Lower lobe of right lung (tissue), 2 donors: ENCODE measurements around the gene IMP4. TPM values are rescaled to one million over a fixed set of nuclear protein-coding genes. Genes with fewer than 3 reads are reported as not detected.

Experiments
- ATAC-seq, 2 donors: fragments of 200-7000 bp; cut with Tn5 transposase; one replicate each; pipeline ENCODE4 v1.9.1; 2020 to 2022; ENCODE audit warnings: mild to moderate bottlenecking in 2 of 2, moderate library complexity in 2 of 2
- DNase-seq: peaks from one replicate; pipeline ENCODE4 v3.0.0-alpha.2; 2020
- H3K27ac ChIP-seq: fragments of 200-600 bp; one replicate; pipeline ENCODE4 v1.8.0; 2022
- H3K27me3 ChIP-seq: fragments of 200-600 bp; one replicate; pipeline ENCODE4 v1.8.0; 2022; ENCODE audit warnings: low read depth
- H3K36me3 ChIP-seq: fragments of 200-600 bp; one replicate; pipeline ENCODE4 v1.8.0; 2022; ENCODE audit warnings: mild to moderate bottlenecking
- H3K4me1 ChIP-seq: fragments of 200-600 bp; one replicate; pipeline ENCODE4 v1.8.0; 2022
- H3K4me3 ChIP-seq: fragments of 200-600 bp; one replicate; pipeline ENCODE4 v1.8.0; 2022; ENCODE audit warnings: mild to moderate bottlenecking
- H3K9me3 ChIP-seq: fragments of 200-600 bp; one replicate; pipeline ENCODE4 v1.8.0; 2022
- intact Hi-C: fragments of 100-400 bp; cut with DNase I; formaldehyde crosslinking; loops from one replicate; pipeline ENCODE4 v1.11.0; 2022
- total RNA-seq: library from RNA; stranded (reverse); fragmentation: NEBNext Ultra II Directional; extraction: Animal tissue kit (Norgen Biotek cat#: 25700); gene quantifications from one replicate; pipeline ENCODE4 v1.2.1, GENCODE V29; 2021
- TF ChIP-seq, protein P1 (sequence below): fragments of 200-600 bp; IDR thresholded peaks from one replicate; pipeline ENCODE4 v1.8.0; 2022; ENCODE audit warnings: antibody characterized with exemption, mild to moderate bottlenecking
- donor health status: DM: no; HTN: yes; CAD: no; lungs with severe emphysema.

IMP4 gene
- total RNA-seq, 1 donor from 2014 or later: 55.9 TPM

DNA sequence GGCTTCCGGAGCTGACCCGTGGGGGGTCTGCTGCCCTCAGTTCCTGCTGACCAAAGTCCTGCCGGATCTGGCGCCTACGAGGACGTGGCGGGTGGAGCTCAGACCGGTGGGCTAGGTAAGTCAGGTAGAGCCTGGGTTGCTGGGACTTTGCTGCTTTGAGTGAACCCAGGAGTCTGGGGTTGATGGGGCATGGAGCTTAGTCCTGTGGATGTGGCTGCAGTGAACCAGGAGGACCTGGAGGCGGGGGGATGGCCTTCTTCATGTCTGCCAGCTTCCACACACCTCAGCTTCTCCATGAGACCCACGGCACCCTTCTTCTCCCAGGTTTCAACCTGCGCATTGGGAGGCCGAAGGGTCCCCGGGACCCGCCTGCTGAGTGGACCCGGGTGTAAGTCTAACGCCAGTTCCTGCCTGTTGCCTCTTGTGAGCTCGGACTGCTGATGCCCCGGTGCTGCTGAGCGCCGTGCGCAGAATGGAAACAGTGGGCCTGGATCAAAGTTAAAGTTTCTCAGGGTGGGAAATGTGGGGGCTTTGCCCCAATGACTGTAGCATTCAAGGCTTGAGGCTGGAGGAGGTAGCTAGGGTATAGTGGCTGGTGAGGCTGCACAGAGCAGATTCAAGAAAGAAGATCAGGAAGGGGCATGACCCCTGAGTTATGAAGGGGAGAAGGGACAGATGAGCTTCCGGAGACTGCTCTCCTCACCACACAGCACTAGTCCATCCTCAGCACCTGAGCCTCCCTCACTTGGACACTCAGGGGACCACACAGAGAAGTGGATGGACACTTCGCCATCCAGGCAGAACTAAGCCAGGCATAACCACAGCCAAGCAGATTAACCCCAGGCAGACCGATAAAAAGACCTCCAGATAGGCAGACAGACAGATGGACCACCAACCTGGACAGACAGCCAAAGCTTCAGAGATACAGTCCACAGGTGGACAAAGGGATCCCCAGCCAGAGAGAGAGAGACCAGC is 30.4 kb downstream of the IMP4 start:
- no peaks in the 10 kb centered on the region for H3K9me3 ChIP-seq
- H3K4me3 ChIP-seq: peak overlapping the region; percentile 72
- intact Hi-C loops: no loop called here
- DNase-seq: no peak
- TF ChIP-seq, protein P1, sequence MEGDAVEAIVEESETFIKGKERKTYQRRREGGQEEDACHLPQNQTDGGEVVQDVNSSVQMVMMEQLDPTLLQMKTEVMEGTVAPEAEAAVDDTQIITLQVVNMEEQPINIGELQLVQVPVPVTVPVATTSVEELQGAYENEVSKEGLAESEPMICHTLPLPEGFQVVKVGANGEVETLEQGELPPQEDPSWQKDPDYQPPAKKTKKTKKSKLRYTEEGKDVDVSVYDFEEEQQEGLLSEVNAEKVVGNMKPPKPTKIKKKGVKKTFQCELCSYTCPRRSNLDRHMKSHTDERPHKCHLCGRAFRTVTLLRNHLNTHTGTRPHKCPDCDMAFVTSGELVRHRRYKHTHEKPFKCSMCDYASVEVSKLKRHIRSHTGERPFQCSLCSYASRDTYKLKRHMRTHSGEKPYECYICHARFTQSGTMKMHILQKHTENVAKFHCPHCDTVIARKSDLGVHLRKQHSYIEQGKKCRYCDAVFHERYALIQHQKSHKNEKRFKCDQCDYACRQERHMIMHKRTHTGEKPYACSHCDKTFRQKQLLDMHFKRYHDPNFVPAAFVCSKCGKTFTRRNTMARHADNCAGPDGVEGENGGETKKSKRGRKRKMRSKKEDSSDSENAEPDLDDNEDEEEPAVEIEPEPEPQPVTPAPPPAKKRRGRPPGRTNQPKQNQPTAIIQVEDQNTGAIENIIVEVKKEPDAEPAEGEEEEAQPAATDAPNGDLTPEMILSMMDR: peak; percentile 26
- H3K27me3 ChIP-seq: no peaks in the 10 kb centered on the region
- H3K27ac ChIP-seq: peak overlapping the region; percentile 91
- ATAC-seq: no peak
- H3K4me1 ChIP-seq: peaks cover 63% of the 10 kb centered on the region
- H3K36me3 ChIP-seq: peaks cover 7% of the 10 kb centered on the region

DNA sequence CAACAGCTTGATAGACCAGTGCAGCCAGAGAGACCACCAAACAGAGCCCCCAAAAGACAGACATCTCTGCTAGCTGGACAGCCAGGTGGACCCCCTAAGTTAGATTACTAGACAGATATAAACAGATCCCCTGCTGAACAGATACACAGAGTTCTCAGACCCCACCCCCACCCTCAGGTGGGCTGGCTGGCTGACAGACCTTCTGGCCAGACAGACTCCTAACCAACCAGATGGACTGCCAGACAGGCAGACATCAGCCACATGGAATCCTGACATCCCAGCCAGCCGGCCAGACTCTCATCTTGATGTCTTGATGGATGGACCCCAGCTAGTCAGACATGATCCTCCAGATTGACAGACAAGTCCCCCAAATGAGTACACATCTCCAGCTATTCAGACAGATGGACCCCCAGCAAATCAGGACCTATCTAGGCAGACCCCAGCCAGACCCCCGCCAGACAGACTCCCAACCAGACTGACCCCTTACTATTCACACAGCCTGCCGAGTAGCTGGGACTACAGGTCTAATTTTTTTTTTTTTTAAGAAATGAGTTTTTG is 31.2 kb downstream of the IMP4 start:
- intact Hi-C loops: no loop called here
- TF ChIP-seq, protein P1: no peak

GRCh38 chr2:130374587-130375290 is 32.0 kb downstream of the IMP4 start:
- TF ChIP-seq, protein P1: no peak
- ATAC-seq (no peak), DNase-seq (no peak)
- Histone ChIP-seq H3K36me3 (peaks cover 7% of the 10 kb centered on the region), H3K4me1 (peaks cover 53% of the 10 kb centered on the region), H3K27me3 (no peaks in the 10 kb centered on the region), H3K9me3 (no peaks in the 10 kb centered on the region), H3K27ac (no peak overlapping the region), H3K4me3 (no peak overlapping the region)
- intact Hi-C loops: no loop called here

More for the DNA sequence above, 31.2 kb downstream of the IMP4 start:
- DNase-seq (no peak), ATAC-seq (no peak)
- Histone ChIP-seq H3K36me3 (peaks cover 7% of the 10 kb centered on the region), H3K27me3 (no peaks in the 10 kb centered on the region), H3K27ac (peak overlapping the region; percentile 91), H3K4me1 (peaks cover 60% of the 10 kb centered on the region), H3K4me3 (no peak overlapping the region), H3K9me3 (no peaks in the 10 kb centered on the region)

GRCh38 chr2:130375291-130376266 is 32.9 kb downstream of the IMP4 start:
- H3K4me1 ChIP-seq: peaks cover 50% of the 10 kb centered on the region

More at GRCh38 chr2:130375291-130376266, 32.9 kb downstream of the IMP4 start:
- intact Hi-C loops: no loop called here
- peaks cover 9% of the 10 kb centered on the region for H3K36me3 ChIP-seq
- TF ChIP-seq, protein P1: no peak
- ATAC-seq (no peak), DNase-seq (no peak)
- no peaks in the 10 kb centered on the region for H3K27me3 ChIP-seq
- H3K4me3 ChIP-seq: no peak overlapping the region
- no peaks in the 10 kb centered on the region for H3K9me3 ChIP-seq
- H3K27ac ChIP-seq: no peak overlapping the region
